ENCODE data around the gene VSTM2B.

VSTM2B gene

DNA sequence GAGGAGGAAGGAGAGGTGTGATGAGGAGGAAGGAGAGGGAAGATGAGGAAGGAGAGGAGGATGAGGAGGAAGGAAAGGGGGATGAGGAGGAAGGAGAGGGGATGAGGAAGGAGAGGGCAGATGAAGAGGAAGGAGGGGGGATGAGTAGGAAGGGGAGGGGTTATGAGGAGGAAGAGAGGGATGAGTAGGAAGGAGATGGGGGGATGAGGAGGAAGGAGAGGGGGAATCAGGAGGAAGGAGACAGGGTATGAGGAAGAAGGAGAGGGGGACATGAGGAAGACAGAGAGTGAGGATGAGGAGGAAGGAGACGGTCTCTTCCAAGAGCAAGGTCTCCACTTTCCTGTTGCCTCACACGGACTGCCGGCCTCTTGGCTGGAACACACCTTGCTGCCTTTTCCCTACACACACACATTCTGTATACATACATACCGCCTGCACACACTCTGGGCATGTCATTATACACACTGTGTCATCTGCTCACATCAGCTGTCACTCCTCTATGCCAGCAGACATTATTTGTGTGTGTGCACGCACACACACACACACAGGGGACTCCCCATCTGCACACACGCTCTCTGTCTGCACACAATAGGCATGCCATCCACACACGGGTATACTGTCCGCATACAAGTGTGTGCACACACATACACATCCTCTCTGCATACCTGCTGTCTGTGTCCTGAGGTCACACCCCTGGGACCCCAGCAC is 11.1 kb upstream of the VSTM2B start:
- DNase-seq (ENCODE audit: low spot score) (no peak), ATAC-seq (ENCODE audit: low read depth) (peak; percentile 45; the same call in 2 of the 3 replicates)
- H3K27ac ChIP-seq (ENCODE audit: poor library complexity, severe bottlenecking): no peak overlapping the region
- H3K4me3 ChIP-seq (ENCODE audit: severe bottlenecking): no peak overlapping the region
- no peaks in the 10 kb centered on the region for H3K27me3 ChIP-seq (ENCODE audit: insufficient read depth, poor library complexity, severe bottlenecking)
- no peaks in the 10 kb centered on the region for H3K4me1 ChIP-seq (ENCODE audit: insufficient read depth, poor library complexity, severe bottlenecking)
- H3K36me3 ChIP-seq (ENCODE audit: low read depth): no peaks in the 10 kb centered on the region
- no peaks in the 10 kb centered on the region for H3K9me3 ChIP-seq (ENCODE audit: severe bottlenecking)
- TF ChIP-seq, protein P1, sequence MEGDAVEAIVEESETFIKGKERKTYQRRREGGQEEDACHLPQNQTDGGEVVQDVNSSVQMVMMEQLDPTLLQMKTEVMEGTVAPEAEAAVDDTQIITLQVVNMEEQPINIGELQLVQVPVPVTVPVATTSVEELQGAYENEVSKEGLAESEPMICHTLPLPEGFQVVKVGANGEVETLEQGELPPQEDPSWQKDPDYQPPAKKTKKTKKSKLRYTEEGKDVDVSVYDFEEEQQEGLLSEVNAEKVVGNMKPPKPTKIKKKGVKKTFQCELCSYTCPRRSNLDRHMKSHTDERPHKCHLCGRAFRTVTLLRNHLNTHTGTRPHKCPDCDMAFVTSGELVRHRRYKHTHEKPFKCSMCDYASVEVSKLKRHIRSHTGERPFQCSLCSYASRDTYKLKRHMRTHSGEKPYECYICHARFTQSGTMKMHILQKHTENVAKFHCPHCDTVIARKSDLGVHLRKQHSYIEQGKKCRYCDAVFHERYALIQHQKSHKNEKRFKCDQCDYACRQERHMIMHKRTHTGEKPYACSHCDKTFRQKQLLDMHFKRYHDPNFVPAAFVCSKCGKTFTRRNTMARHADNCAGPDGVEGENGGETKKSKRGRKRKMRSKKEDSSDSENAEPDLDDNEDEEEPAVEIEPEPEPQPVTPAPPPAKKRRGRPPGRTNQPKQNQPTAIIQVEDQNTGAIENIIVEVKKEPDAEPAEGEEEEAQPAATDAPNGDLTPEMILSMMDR (IDR thresholded peaks at IDR 0.05; ENCODE audit: poor library complexity, severe bottlenecking): no peak

DNA sequence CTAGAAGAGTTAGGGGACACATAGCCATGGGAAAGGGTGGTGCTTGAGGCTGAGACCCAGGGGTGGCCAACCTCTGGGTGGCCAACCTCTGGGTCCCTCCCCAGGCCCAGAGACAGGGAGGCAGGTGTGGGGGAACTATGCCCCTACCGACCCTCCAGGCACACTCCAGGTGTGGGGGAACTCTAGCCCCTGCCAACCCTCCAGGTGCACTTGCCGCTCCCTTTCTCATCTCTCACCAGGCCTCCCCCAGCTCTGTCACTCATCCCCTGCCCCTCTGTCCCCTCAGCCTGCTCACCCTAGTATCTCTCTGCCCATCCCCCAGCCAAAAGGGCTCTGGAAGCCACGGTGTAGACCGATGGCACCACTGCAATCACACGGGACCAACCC is 10.6 kb upstream of the VSTM2B start:
- H3K4me3 ChIP-seq (ENCODE audit: severe bottlenecking): no peak overlapping the region
- no peak for DNase-seq (ENCODE audit: low spot score)
- TF ChIP-seq, protein P1 (IDR thresholded peaks at IDR 0.05; ENCODE audit: poor library complexity, severe bottlenecking): no peak
- no peaks in the 10 kb centered on the region for H3K4me1 ChIP-seq (ENCODE audit: insufficient read depth, poor library complexity, severe bottlenecking)
- H3K27me3 ChIP-seq (ENCODE audit: insufficient read depth, poor library complexity, severe bottlenecking): no peaks in the 10 kb centered on the region
- no peaks in the 10 kb centered on the region for H3K9me3 ChIP-seq (ENCODE audit: severe bottlenecking)
- no peak for ATAC-seq (ENCODE audit: low read depth)
- H3K27ac ChIP-seq (ENCODE audit: poor library complexity, severe bottlenecking): no peak overlapping the region
- no peaks in the 10 kb centered on the region for H3K36me3 ChIP-seq (ENCODE audit: low read depth)

DNA sequence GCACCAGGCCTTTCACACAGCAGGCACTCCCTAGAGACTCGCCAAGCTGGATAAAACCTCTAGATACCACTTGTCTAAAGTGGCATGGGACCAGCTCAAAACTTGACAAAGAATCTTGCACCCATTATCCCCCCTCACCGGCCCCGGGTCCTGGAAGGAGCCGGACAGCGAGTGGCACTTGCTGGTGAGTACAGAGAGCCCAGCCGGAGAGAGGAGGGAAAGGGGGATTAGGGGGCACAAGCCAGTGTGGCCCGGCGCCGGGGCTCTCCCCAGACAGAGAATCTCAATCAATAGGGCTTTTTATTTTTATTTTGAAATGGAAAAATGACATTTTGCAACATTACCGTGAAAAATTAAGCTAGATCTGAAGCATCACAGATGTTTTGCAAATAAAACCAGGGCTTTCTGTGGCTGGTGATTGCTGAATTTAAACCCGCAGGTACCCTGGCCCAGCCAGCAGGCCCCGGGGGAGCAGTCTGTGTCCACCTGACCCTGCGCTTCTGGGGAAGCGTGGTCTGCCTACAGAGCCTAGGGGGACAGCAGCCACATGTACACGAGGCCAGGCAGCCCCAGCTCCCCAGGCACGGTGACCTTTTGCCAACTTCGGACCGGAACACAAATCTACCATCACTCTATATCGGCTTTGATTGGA is 10.0 kb upstream of the VSTM2B start:
- Histone ChIP-seq H3K4me3 (ENCODE audit: severe bottlenecking) (no peak overlapping the region), H3K36me3 (ENCODE audit: low read depth) (no peaks in the 10 kb centered on the region), H3K27ac (ENCODE audit: poor library complexity, severe bottlenecking) (no peak overlapping the region), H3K4me1 (ENCODE audit: insufficient read depth, poor library complexity, severe bottlenecking) (no peaks in the 10 kb centered on the region), H3K9me3 (ENCODE audit: severe bottlenecking) (no peaks in the 10 kb centered on the region), H3K27me3 (ENCODE audit: insufficient read depth, poor library complexity, severe bottlenecking) (no peaks in the 10 kb centered on the region)
- TF ChIP-seq, protein P1 (IDR thresholded peaks at IDR 0.05; ENCODE audit: poor library complexity, severe bottlenecking): no peak
- DNase-seq (ENCODE audit: low spot score) (no peak), ATAC-seq (ENCODE audit: low read depth) (no peak)

DNA sequence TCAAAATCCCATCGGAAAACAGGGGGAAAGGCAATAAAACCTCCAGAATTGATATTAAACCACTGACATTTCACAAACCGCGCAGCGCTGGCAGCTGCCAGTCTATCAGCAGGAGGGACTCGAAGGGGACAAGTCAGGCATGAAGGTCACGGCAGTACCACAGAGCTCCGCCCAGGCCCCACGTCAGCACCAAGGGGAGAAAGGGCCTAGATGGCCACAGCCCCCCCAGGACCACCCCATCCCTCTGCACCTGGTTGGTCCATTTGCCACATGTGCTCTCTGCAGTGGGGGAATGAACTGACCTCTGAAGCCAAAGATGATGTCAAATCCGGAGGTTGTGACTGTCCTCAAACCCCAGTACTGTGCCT is 9.5 kb upstream of the VSTM2B start:
- Histone ChIP-seq H3K36me3 (ENCODE audit: low read depth) (no peaks in the 10 kb centered on the region), H3K9me3 (ENCODE audit: severe bottlenecking) (no peaks in the 10 kb centered on the region), H3K27me3 (ENCODE audit: insufficient read depth, poor library complexity, severe bottlenecking) (peaks cover 2% of the 10 kb centered on the region), H3K27ac (ENCODE audit: poor library complexity, severe bottlenecking) (no peak overlapping the region), H3K4me1 (ENCODE audit: insufficient read depth, poor library complexity, severe bottlenecking) (no peaks in the 10 kb centered on the region), H3K4me3 (ENCODE audit: severe bottlenecking) (no peak overlapping the region)
- no peak for ATAC-seq (ENCODE audit: low read depth)
- DNase-seq (ENCODE audit: low spot score): no peak
- TF ChIP-seq, protein P1 (IDR thresholded peaks at IDR 0.05; ENCODE audit: poor library complexity, severe bottlenecking): no peak

DNA sequence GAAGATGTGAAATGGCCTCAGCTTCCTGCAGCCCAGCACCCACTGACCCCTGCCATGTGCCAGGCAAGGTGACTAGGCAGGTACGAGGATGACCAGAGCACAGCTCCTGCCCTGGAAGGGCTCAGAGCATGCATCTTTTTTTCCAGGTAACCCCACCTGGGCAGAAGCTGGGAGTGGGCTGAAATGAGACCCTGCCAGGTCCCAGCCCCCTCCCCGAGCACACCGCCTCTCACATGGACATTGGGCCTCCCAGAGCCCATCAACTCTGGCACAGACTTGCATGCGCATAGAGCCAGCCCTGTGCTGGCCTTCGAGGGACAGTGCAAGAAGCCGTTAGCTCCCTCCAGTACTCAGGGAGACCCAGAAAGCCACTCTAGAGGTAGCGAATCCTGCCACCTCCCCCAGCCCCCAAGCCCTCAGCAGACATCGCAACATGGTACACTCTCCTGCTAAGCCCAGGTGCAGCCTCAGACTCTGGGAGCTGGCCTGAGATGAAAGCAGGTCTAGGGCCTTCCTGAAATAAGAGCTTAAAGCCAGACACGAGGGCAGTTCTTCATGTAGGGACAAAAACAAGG is 8.9 kb upstream of the VSTM2B start:
- no peak overlapping the region for H3K27ac ChIP-seq (ENCODE audit: poor library complexity, severe bottlenecking)
- ATAC-seq (ENCODE audit: low read depth): no peak
- H3K4me1 ChIP-seq (ENCODE audit: insufficient read depth, poor library complexity, severe bottlenecking): no peaks in the 10 kb centered on the region
- no peaks in the 10 kb centered on the region for H3K9me3 ChIP-seq (ENCODE audit: severe bottlenecking)
- no peak for DNase-seq (ENCODE audit: low spot score)
- TF ChIP-seq, protein P1 (IDR thresholded peaks at IDR 0.05; ENCODE audit: poor library complexity, severe bottlenecking): no peak
- H3K4me3 ChIP-seq (ENCODE audit: severe bottlenecking): no peak overlapping the region
- H3K36me3 ChIP-seq (ENCODE audit: low read depth): no peaks in the 10 kb centered on the region
- peaks cover 2% of the 10 kb centered on the region for H3K27me3 ChIP-seq (ENCODE audit: insufficient read depth, poor library complexity, severe bottlenecking)

All from RWPE2 (cell line).